MCF 10A (cell line): Measurements from ENCODE around the gene POLR3E. TPM values are rescaled to one million over a fixed set of nuclear protein-coding genes. Genes with fewer than 3 reads are reported as not detected.

Experiments
- BruUV-seq: library from RNA; stranded (reverse); fragments of 400-500 nt; replicated peaks from 2 replicates; lab custom pipeline; 2021; lab: Mats Ljungman, UMichigan
- CTCF ChIA-PET: fragments of 300-600 bp; sonication (Branson Sonifier 250); formaldehyde crosslinking; extraction: SDS; loops from one replicate; lab custom pipeline; 2021; ENCODE audit warnings: antibody characterized with exemption, inconsistent platforms; lab: Yijun Ruan, JAX
- POLR2A ChIA-PET: fragments of 300-600, 350-650 bp; sonication (Branson Sonifier 250); formaldehyde crosslinking; extraction: SDS; loops from one replicate; lab custom pipeline; 2020; ENCODE audit warnings: antibody characterized with exemption, inconsistent platforms; lab: Yijun Ruan, JAX
- DNase-seq: peaks from one replicate; pipeline ENCODE4 v3.0.0-alpha.2; 2018; ENCODE audit not compliant: unreplicated experiment
- H3K27ac Mint-ChIP-seq: one replicate; pipeline ENCODE4 v1.8.0; 2022; ENCODE audit warnings: mild to moderate bottlenecking, low read depth, mixed read lengths; ENCODE audit not compliant: unreplicated experiment
- H3K27me3 Mint-ChIP-seq: one replicate; pipeline ENCODE4 v1.8.0; 2022; ENCODE audit warnings: mixed read lengths; ENCODE audit not compliant: insufficient read depth, unreplicated experiment
- H3K36me3 Mint-ChIP-seq: one replicate; pipeline ENCODE4 v1.8.0; 2022; ENCODE audit warnings: mild to moderate bottlenecking, moderate library complexity, mixed read lengths; ENCODE audit not compliant: insufficient read depth, unreplicated experiment
- H3K4me1 Mint-ChIP-seq: one replicate; pipeline ENCODE4 v1.8.0; 2022; ENCODE audit warnings: mixed read lengths; ENCODE audit not compliant: insufficient read depth, unreplicated experiment
- H3K4me3 Mint-ChIP-seq: one replicate; pipeline ENCODE4 v1.8.0; 2022; ENCODE audit warnings: mild to moderate bottlenecking, moderate library complexity, mixed read lengths; ENCODE audit not compliant: unreplicated experiment
- H3K9me3 Mint-ChIP-seq: one replicate; pipeline ENCODE4 v1.8.0; 2022; ENCODE audit warnings: mixed read lengths; ENCODE audit not compliant: unreplicated experiment
- intact Hi-C: fragments of 100-400 bp; cut with micrococcal nuclease; formaldehyde crosslinking; loops from 2 replicates; pipeline ENCODE4 v1.14.1; 2022
- total RNA-seq: library from RNA; stranded (reverse); gene quantifications from 2 replicates; pipeline ENCODE4 v1.2.3, GENCODE V29; 2022
- TF ChIP-seq, protein P1 (sequence below): fragments of 200-600 bp; IDR thresholded peaks from one replicate; pipeline ENCODE4 v1.8.0; 2022; ENCODE audit warnings: antibody characterized with exemption, mild to moderate bottlenecking; ENCODE audit not compliant: unreplicated experiment

The POLR3E gene
- total RNA-seq, 1 experiment from 2014 or later = 73.8 TPM

- Mint-ChIP-seq H3K27ac (no peak overlapping the region), H3K36me3 (peaks cover 44% of the 10 kb centered on the region), H3K9me3 (no peaks in the 10 kb centered on the region), H3K4me1 (peaks cover 21% of the 10 kb centered on the region), H3K27me3 (no peaks in the 10 kb centered on the region), H3K4me3 (no peak overlapping the region)
- no TSS peak for BruUV-seq
- no peak for DNase-seq
- POLR2A ChIA-PET = interaction anchor here (0.7 to 2.9 kb wide), 5 partner anchors 8 to 18 kb away, joined by 3 to 19 read pairs (median 4); no protein-coding TSS in a partner anchor
- CTCF ChIA-PET = interaction anchor here (0.7 kb wide), 1 partner anchor 174 kb away, joined by 3 read pairs; no protein-coding TSS in a partner anchor
- intact Hi-C loops = no loop called here
- TF ChIP-seq, protein P1, sequence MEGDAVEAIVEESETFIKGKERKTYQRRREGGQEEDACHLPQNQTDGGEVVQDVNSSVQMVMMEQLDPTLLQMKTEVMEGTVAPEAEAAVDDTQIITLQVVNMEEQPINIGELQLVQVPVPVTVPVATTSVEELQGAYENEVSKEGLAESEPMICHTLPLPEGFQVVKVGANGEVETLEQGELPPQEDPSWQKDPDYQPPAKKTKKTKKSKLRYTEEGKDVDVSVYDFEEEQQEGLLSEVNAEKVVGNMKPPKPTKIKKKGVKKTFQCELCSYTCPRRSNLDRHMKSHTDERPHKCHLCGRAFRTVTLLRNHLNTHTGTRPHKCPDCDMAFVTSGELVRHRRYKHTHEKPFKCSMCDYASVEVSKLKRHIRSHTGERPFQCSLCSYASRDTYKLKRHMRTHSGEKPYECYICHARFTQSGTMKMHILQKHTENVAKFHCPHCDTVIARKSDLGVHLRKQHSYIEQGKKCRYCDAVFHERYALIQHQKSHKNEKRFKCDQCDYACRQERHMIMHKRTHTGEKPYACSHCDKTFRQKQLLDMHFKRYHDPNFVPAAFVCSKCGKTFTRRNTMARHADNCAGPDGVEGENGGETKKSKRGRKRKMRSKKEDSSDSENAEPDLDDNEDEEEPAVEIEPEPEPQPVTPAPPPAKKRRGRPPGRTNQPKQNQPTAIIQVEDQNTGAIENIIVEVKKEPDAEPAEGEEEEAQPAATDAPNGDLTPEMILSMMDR = no peak
These were observed 59.9 kb downstream of the POLR3E start for GRCh38 chr16:22356930-22357634.

DNA sequence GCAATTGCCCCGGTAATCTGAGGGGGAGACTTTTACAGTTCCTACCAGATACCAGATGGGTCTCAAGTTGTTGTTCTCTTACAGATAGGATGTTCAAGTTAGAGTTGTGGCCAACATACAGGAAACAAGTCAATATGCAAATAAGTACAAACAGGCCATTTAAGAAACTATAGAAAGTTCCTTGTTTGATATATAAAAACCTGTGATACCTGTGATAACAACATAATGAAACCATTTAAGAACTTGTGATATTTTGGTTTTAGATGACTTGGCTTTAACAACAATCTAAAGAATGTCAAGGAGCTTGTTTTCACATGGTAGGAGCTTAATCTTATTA is 60.4 kb downstream of the POLR3E start:
- intact Hi-C loops = no loop called here
- Mint-ChIP-seq H3K27ac (no peak overlapping the region), H3K9me3 (no peaks in the 10 kb centered on the region), H3K4me1 (peaks cover 21% of the 10 kb centered on the region), H3K4me3 (no peak overlapping the region), H3K36me3 (peaks cover 41% of the 10 kb centered on the region), H3K27me3 (no peaks in the 10 kb centered on the region)
- ChIA-PET CTCF (interaction anchor here (0.7 to 2.3 kb wide), 2 partner anchors 10 to 174 kb away, joined by 3 to 7 read pairs; no protein-coding TSS in a partner anchor), POLR2A (interaction anchor here (0.8 to 2.9 kb wide), 4 partner anchors 9 to 15 kb away, joined by 3 to 19 read pairs (median 9); no protein-coding TSS in a partner anchor)
- no TSS peak for BruUV-seq
- TF ChIP-seq, protein P1 = no peak
- DNase-seq = no peak

DNA sequence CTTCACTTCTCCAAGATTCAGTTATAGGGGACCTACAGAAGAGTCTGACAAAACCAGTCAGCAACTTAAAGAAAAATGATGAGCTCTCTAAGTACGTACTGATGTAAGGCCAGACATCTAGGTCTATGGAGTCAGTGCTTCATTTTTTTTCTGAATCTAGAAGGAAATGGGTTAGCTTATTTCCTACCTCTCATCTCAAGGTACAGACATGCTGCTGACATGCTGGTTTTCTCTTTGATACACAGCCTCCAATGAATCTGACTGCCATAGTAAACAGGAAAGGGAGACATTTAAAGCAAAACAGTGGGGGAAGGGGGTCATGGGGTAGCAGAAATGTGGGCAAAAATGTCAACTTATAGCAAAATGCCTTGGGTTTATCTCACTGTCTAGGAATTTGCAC is 60.8 kb downstream of the POLR3E start:
- Mint-ChIP-seq H3K4me3 (no peak overlapping the region), H3K4me1 (peaks cover 21% of the 10 kb centered on the region), H3K9me3 (no peaks in the 10 kb centered on the region), H3K27ac (no peak overlapping the region), H3K36me3 (peaks cover 45% of the 10 kb centered on the region), H3K27me3 (no peaks in the 10 kb centered on the region)
- ChIA-PET CTCF (interaction anchor here (2.3 kb wide), 1 partner anchor 10 kb away, joined by 7 read pairs; no protein-coding TSS in a partner anchor), POLR2A (interaction anchor here (0.7 to 2.9 kb wide), 6 partner anchors 9 to 79 kb away, joined by 3 to 19 read pairs (median 4); no protein-coding TSS in a partner anchor)
- TF ChIP-seq, protein P1 = no peak
- DNase-seq = no peak
- intact Hi-C loops = no loop called here
- no TSS peak for BruUV-seq

GRCh38 chr16:22359679-22360078 is 62.5 kb downstream of the POLR3E start:
- Mint-ChIP-seq H3K27me3 (no peaks in the 10 kb centered on the region), H3K36me3 (peaks cover 56% of the 10 kb centered on the region), H3K4me1 (peaks cover 5% of the 10 kb centered on the region), H3K4me3 (no peak overlapping the region), H3K27ac (no peak overlapping the region), H3K9me3 (no peaks in the 10 kb centered on the region)
- intact Hi-C loops = no loop called here
- ChIA-PET POLR2A (interaction anchor here (1.7 to 2.3 kb wide), 2 partner anchors 11 to 13 kb away, joined by 4 to 14 read pairs; no protein-coding TSS in a partner anchor), CTCF (interaction anchor here (1.2 to 2.3 kb wide), 2 partner anchors 8 to 38 kb away, joined by 3 to 7 read pairs; no protein-coding TSS in a partner anchor)
- TF ChIP-seq, protein P1 = no peak
- BruUV-seq = no TSS peak
- no peak for DNase-seq
